Measurements from ENCODE around the gene INO80E. TPM values are rescaled to one million over a fixed set of nuclear protein-coding genes. Genes with fewer than 3 reads are reported as not detected.
"Not testable (repeated sequence)": the region's sequence is repeated elsewhere in the genome, so short reads cannot be mapped to it uniquely, and the experiment has no call there.

The INO80E gene
- total RNA-seq, 1 experiment from 2014 or later: 79.2 TPM

DNA sequence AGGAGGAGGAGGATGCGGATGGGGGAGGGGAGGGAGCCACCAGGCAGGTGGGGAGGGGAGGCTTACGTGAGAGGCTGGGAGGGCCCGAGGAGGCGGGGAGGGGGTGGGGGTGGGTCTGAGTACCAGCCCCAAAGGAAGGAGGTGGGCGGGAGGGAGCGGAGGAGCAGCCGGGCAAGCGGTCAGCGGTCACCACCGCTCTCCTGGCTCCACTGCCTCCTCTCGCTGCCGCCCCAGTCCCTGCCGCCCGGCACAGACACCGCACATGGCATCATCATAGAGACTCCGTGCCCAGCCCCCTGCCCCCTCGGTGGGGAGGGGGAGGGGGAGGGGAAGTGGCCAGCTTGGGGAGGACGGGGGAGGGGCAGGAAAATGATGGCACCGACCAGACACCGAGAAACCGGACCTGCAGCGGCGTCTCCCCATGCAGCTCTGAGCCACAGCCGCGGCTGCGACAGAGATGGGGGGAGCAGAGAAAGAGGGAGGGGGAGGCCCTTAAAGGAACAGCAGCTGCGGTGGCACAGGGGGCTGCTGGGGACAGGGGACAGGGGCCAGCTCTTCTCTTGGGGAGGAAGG lies 34.9 kb downstream of the INO80E start, which contains the start of gene TLCD3B:
TSS of gene TLCD3B (minus strand) at position 431 of the 573 bp plus-strand sequence. CDS start 744 bp downstream, outside the sequence.
- DNase-seq (ENCODE audit: low spot score): no peak

GRCh38 chr16:30031477-30031918 lies 35.5 kb downstream of the INO80E start:
- DNase-seq (ENCODE audit: low spot score): no peak

DNA sequence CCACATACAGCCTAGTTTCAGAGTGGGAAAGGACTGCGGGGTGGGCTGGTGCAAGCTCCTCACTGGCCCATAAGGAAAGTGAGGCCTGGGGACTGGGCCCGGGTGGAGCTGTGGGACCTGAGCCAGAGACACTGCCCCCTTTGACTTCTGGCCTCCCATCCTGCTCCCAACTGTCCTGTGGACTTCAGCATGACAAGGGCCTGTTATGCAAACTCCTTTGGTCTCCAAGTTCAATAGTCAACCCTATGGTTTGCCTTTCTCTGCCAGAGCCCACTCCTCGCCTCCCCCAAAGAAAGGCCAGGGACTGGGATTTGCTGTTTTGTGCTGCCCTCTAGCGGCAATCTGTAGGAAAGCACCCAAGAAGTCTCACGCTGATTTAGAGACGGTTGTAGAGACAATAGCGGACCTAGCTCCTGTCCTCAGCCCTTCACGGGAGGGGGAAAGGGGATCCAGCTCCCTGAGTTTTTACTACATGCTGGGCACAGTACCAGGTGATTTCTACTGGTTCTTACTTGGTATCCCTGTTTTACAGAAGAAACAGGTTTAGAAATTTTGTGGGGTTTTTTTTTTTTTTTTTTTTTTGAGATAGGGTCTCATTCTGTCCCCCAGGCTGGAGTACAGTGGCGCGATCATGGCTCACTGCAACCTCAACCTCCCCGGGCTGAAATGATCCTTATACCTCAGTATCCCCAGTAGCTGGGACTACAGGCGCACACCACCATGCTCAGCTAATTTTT lies 36.2 kb downstream of the INO80E start:
- DNase-seq (ENCODE audit: low spot score): peak; percentile 78

- DNase-seq (ENCODE audit: low spot score): no peak
These were observed 37.2 kb downstream of the INO80E start for GRCh38 chr16:30033270-30033669.

- DNase-seq (ENCODE audit: low spot score): no peak
These were observed 44.2 kb downstream of the INO80E start for GRCh38 chr16:30040221-30040620.

- DNase-seq (ENCODE audit: low spot score): not testable (repeated sequence)
These were observed 44.6 kb downstream of the INO80E start for GRCh38 chr16:30040690-30041089.

GRCh38 chr16:30041841-30042240 lies 45.8 kb downstream of the INO80E start:
- peak; percentile 62 for DNase-seq (ENCODE audit: low spot score)

GRCh38 chr16:30046178-30046577 lies 50.1 kb downstream of the INO80E start:
- DNase-seq (ENCODE audit: low spot score): no peak

DNA sequence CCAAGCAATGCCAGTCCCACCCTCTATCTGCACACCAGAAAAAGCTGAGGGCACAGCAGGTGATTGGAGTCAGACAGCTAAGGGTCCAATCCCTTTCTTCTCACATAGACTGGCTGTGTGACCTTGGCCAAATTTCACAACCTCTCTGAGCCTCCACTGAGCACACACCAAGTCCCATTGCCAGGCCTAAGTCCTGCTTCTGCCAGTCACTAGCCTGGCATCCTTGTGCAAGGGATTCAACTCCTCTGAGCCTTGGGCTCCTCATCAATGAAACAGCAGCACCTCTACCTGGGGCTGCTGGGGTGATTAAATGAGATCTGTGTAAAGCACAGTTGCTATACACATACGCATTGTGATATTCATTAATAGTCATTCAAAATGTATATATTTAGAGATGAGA lies 50.5 kb downstream of the INO80E start:
- DNase-seq (ENCODE audit: low spot score): no peak

DNA sequence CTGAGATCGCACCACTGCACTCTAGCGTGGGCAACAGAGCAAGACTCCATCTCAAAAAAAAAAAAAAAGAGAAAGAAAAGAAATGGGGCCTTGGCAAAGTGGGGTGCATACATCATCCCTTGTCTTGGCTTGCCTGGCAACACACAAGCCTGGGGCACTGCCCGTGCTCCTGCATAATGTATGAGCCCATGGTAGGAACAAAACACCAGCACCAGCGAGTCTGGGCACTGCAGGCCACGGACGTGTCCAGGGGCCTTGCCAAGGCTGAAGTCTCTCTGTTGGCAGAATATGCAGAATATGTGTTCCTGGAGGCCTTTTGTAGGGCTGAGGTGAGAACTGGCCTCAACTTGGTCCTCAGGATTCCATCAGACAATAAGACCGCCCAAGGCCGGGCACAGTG lies 53.8 kb downstream of the INO80E start:
- DNase-seq (ENCODE audit: low spot score): no peak

- no peak for DNase-seq (ENCODE audit: low spot score)
These were observed 55.5 kb downstream of the INO80E start for GRCh38 chr16:30051518-30051917.

- peak; percentile 91 for DNase-seq (ENCODE audit: low spot score)
These were observed 56.8 kb downstream of the INO80E start for GRCh38 chr16:30052671-30053372.

DNA sequence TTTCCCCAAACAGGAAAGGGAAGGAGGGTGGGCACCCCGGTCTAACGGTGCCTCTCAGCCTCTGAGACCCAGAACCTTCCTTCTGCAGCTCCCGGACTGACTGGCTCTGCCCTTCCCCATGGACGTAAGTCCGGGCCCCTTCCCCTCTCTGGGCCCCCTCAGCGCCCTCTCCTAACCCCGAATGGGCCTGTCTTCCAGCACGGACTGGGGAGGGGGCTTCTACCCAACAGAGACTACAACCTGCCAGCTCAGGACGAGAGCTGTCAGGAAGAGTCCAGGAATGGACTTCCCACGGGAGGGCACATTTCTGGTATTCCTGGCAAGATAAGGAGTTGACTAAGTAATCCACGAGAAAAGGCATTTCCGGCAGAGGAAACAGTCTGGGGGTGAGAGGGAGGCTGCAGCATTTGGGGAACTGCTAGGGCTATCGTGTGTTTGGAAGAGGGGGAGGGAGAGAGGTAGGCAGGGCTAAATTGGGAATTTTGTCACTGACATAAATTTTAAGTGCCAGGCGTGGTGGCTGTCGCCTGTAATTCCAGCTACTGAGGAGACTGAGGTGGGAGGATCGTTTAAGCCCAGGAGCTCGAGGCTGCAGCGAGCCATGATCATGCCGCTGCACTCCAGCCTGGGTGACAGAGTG lies 57.5 kb downstream of the INO80E start:
- DNase-seq (ENCODE audit: low spot score): peak; percentile 35

DNA sequence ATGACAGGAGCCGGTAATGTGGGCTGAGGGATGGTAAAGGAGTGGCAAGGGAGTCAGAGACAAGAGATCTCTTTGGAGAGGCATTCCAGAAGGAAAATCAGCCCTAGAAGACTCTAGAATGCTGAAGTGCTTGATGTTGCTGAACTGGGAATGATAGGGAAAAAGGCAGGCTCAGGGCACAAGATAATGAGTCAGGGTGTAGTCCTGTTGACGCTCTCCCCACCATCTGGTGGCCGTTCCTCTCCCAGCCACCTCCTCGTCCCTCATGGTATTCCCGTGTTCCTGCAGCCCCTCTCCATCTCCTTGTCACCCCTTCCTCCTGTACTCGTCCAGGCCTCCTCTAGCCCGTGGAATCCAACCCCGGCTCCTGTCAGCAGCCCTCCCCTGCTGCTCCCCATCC lies 58.4 kb downstream of the INO80E start:
- no peak for DNase-seq (ENCODE audit: low spot score)

DNA sequence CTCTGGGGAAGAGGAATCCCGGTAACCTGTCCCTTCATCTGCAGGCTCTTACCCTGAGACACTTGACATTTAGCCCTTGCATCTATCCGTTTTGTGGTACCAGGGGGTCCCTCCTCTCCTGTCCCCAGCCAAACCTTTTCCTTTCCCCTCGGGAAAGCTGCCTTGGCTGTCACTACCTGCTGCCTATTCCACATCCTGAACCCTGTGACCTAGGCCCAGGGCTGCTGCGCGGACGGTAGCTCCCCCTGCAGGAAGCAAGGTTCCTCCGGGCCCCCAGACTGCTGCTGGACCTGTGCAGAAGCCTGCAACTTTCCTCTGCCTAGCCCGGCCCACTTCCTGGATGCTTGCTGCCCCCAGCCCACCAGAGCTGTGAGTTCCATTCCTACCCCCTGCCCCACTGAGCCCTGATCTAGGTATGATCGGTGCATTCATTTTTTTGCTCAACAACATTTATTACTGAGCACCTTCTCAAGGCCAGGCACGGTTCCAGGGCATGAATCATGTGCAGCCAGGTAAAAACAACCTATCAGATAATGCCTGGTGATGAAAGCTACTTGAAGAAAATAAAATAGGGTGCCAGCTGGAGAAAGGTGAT lies 59.0 kb downstream of the INO80E start:
- DNase-seq (ENCODE audit: low spot score): peak; percentile 59

Other genes with a start within 250 kb of the INO80E start
- gene ZG16, start 218.0 kb upstream of the INO80E start, total RNA-seq (2014; rRNA removed; shearing (Covaris generic)): 0.23 TPM in 1 of 2 replicates, not detected in the other
- gene KIF22, start 205.5 kb upstream of the INO80E start, total RNA-seq (2014; rRNA removed; shearing (Covaris generic)): 127 and 134 TPM in 2 replicates
- 795 and 814 TPM in 2 replicates for gene MAZ, start 189.7 kb upstream of the INO80E start, total RNA-seq (2014; rRNA removed; shearing (Covaris generic))
- gene PRRT2, start 184.0 kb upstream of the INO80E start, total RNA-seq (2014; rRNA removed; shearing (Covaris generic)): 0.23 TPM in 1 of 2 replicates, not detected in the other
- 57.4 and 65.1 TPM in 2 replicates for gene PAGR1, start 180.1 kb upstream of the INO80E start, total RNA-seq (2014; rRNA removed; shearing (Covaris generic))
- 157 and 185 TPM in 2 replicates for gene MVP, start 175.8 kb upstream of the INO80E start, total RNA-seq (2014; rRNA removed; shearing (Covaris generic))
- 90.0 and 91.7 TPM in 2 replicates for gene CDIPT, start 133.0 kb upstream of the INO80E start, total RNA-seq (2014; rRNA removed; shearing (Covaris generic))
- gene SEZ6L2, start 96.7 kb upstream of the INO80E start, total RNA-seq (2014; rRNA removed; shearing (Covaris generic)): 12.3 and 17.8 TPM in 2 replicates
- gene ASPHD1, start 95.8 kb upstream of the INO80E start, total RNA-seq (2014; rRNA removed; shearing (Covaris generic)): 19.5 and 24.0 TPM in 2 replicates
- 20.4 and 25.9 TPM in 2 replicates for gene KCTD13, start 70.0 kb upstream of the INO80E start, total RNA-seq (2014; rRNA removed; shearing (Covaris generic))
- 103 and 110 TPM in 2 replicates for gene TMEM219, start 34.2 kb upstream of the INO80E start, total RNA-seq (2014; rRNA removed; shearing (Covaris generic))
- 56.5 and 56.8 TPM in 2 replicates for gene TAOK2, start 22.4 kb upstream of the INO80E start, total RNA-seq (2014; rRNA removed; shearing (Covaris generic))
- gene HIRIP3, start 624 bp upstream of the INO80E start, total RNA-seq (2014; rRNA removed; shearing (Covaris generic)): 21.1 and 23.2 TPM in 2 replicates
- 0.89 TPM in 1 of 2 replicates, not detected in the other for gene DOC2A, start 14.8 kb downstream of the INO80E start, total RNA-seq (2014; rRNA removed; shearing (Covaris generic))
- gene C16orf92, start 27.0 kb downstream of the INO80E start, total RNA-seq (2014; rRNA removed; shearing (Covaris generic)): not detected in 2 replicates
- gene TLCD3B, start 35.0 kb downstream of the INO80E start, total RNA-seq (2014; rRNA removed; shearing (Covaris generic)): 0.79 TPM in 1 of 2 replicates, not detected in the other
- gene ALDOA, start 69.5 kb downstream of the INO80E start, total RNA-seq (2014; rRNA removed; shearing (Covaris generic)): 1,983 and 2,051 TPM in 2 replicates
- gene PPP4C, start 79.8 kb downstream of the INO80E start, total RNA-seq (2014; rRNA removed; shearing (Covaris generic)): 215 and 226 TPM in 2 replicates
- gene TBX6, start 95.7 kb downstream of the INO80E start, total RNA-seq (2014; rRNA removed; shearing (Covaris generic)): 2.5 and 3.5 TPM in 2 replicates
- gene YPEL3, start 100.0 kb downstream of the INO80E start, total RNA-seq (2014; rRNA removed; shearing (Covaris generic)): 14.3 and 16.2 TPM in 2 replicates
- gene GDPD3, start 117.3 kb downstream of the INO80E start, total RNA-seq (2014; rRNA removed; shearing (Covaris generic)): 1.2 and 1.5 TPM in 2 replicates
- gene MAPK3, start 127.0 kb downstream of the INO80E start, total RNA-seq (2014; rRNA removed; shearing (Covaris generic)): 34.5 and 39.2 TPM in 2 replicates
- 7.6 and 10.1 TPM in 2 replicates for gene CORO1A, start 187.4 kb downstream of the INO80E start, total RNA-seq (2014; rRNA removed; shearing (Covaris generic))
- gene BOLA2B, start 197.4 kb downstream of the INO80E start, total RNA-seq (2014; rRNA removed; shearing (Covaris generic)): 143 and 216 TPM in 2 replicates
- gene SLX1A, start 197.6 kb downstream of the INO80E start, total RNA-seq (2014; rRNA removed; shearing (Covaris generic)): 81.6 and 97.9 TPM in 2 replicates
- gene SULT1A3, start 203.0 kb downstream of the INO80E start, total RNA-seq (2014; rRNA removed; shearing (Covaris generic)): 7.5 and 14.0 TPM in 2 replicates